GM21367 (cell line): ENCODE measurements around the gene SLC2A4RG.

Experiments used
- ATAC-seq: cut with Tn5 transposase; IDR thresholded peaks from one replicate; pipeline ENCODE4 v1.9.1; 2021; ENCODE audit not compliant: unreplicated experiment

Gene SLC2A4RG, protein sequence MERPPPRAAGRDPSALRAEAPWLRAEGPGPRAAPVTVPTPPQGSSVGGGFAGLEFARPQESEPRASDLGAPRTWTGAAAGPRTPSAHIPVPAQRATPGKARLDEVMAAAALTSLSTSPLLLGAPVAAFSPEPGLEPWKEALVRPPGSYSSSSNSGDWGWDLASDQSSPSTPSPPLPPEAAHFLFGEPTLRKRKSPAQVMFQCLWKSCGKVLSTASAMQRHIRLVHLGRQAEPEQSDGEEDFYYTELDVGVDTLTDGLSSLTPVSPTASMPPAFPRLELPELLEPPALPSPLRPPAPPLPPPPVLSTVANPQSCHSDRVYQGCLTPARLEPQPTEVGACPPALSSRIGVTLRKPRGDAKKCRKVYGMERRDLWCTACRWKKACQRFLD

DNA sequence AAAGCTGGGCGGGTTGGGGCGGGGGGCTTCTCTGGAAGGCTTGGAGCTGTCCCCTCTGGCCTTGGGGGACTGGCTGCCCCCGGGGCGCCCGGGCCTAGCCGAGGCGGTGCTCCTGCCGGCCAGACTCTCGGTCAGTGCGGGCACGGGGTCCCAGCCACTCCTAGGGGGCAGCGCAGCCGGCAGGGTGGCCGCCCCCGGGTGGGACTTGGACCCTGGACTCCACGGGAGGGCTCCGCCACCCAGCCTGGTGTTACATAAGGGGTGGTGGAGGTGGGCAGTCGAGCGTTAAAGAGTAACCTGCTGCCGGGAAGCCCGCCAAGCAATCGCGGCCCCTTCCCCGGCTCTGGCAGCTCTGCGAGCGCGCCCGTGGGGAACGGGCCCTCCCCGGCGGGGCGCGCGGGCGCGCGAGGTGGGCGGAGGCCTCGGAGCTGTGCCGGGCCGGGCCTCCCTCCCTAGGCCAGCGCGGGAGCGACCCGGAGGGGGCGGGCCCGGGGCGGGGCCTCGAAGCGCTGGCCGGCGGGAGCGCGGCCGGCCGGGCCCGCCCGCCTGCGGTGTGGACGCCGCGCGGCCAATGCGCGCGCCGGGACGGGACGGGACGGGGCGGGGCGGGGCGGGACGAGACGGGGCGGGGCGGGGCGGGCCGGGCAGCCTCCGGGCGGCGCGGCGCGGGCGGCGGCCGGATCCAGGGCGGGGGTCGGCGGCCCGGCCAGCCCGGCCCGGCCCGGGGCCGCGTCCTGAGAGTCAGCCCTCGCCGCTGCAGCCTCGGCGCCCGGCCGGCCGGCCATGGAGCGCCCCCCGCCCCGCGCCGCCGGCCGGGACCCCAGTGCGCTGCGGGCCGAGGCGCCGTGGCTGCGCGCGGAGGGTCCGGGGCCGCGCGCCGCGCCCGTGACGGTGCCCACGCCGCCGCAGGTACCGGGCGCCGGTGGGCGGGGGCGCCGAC lies at the start of gene SLC2A4RG:
TSS of gene SLC2A4RG (plus strand) at position 647 of the 940 bp plus-strand sequence. CDS start at position 784, 137 bp downstream.
- ATAC-seq, result peak; percentile 34

DNA sequence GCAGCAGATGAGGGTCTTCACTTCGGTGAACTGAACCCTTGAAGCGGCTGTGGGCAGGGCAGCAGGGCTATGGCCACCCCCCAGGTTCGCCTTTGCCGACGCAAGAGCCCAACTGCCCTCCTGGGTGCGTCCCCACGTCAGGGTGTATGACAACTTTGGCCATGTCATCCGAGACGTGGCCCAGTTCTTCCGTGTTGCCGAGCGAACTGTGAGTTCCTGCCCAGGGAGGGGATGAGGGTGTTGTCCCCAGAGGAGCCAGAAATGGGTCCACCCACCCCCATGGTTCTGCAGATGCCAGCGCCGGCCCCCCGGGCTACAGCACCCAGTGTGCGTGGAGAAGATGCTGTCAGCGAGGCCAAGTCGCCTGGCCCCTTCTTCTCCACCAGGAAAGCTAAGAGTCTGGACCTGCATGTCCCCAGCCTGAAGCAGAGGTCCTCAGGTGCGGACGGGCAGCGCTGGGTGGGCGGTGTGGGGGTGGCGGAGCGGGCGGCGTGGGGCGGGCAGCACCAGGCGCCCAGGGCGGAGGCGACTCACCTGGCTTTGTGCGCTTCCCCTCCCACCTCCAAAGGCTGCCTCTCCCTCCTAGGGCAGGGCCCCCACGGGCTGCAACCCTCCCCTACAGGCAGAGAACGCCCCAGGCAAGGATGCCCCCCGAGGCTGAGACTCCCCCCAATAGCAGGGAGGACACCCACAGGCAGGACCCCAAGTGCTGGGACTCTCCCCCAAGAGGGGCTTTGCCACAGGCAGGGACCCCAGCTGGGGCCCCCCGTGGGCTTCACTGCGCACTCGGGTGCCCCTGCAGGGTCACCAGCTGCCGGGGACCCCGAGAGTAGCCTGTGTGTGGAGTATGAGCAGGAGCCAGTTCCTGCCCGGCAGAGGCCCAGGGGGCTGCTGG lies 49.3 kb upstream of the SLC2A4RG start:
- no peak for ATAC-seq

- no peak for ATAC-seq
Measured at GRCh38 chr20:63690898-63691710, 48.5 kb upstream of the SLC2A4RG start.

DNA sequence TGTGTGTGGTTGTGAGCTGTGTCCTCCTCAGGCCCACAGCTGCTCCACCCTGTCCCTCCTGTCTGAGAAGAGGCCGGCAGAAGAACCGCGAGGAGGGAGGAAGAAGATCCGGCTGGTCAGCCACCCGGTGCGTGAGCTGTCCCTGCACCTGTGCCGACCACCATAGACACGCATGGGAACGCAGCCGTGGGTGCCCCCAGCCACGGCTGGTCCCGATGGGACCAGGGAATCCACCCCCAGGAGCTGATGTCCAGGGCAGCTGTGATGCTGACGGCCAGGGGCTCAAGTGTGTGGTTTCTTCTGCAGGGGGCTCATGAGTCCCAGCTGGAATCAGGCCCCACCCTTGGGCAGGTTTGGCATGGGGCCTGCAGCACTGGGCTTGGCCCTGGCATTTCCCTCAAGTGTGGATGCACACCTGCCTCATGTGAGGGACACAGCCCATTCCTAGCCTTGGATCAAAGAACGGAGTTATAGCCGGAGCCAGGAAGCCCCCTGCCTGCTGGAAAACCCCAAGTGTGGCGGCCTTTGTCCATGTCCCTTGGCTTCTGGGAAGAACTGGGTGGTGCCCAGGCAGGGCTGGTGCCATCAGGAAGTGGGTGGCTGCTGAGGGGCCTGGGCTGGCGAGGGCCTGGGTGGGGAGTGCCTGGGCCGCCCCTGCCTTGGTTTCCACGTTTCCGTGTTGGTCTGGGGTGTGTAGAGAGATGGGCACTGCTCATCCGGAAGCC lies 47.7 kb upstream of the SLC2A4RG start:
- ATAC-seq, result no peak

DNA sequence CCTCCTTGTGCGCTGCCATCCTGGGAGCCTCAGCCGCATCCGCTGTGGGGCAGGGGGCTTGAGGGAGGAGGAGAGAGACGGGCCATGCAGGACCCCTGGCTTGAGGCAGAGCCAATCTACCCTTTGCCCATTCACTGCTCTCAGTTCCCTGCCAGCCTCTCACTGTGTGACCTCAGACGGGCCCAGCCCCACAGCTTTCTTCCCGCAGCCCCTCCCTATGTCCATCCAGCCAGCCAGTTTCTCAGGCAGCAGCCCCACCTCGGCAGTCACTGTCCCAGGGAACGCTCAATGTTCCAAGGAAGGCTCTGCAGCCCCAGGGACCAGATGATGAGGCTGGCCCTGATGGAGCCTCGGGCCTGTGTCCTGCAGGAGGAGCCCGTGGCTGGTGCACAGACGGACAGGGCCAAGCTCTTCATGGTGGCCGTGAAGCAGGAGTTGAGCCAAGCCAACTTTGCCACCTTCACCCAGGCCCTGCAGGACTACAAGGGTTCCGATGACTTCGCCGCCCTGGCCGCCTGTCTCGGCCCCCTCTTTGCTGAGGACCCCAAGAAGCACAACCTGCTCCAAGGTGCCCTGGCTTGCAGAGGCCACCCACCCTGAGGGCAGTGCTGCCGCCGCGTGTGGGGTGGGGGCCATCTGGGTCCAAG lies 47.0 kb upstream of the SLC2A4RG start:
- ATAC-seq, result no peak

- ATAC-seq, result no peak
Measured at GRCh38 chr20:63693083-63693732, 46.4 kb upstream of the SLC2A4RG start.

- no peak for ATAC-seq
Measured at GRCh38 chr20:63693733-63694583, 45.6 kb upstream of the SLC2A4RG start.

GRCh38 chr20:63694584-63695423 lies 44.8 kb upstream of the SLC2A4RG start:
- no peak for ATAC-seq

GRCh38 chr20:63695424-63696305 lies 43.9 kb upstream of the SLC2A4RG start:
- ATAC-seq, result no peak

DNA sequence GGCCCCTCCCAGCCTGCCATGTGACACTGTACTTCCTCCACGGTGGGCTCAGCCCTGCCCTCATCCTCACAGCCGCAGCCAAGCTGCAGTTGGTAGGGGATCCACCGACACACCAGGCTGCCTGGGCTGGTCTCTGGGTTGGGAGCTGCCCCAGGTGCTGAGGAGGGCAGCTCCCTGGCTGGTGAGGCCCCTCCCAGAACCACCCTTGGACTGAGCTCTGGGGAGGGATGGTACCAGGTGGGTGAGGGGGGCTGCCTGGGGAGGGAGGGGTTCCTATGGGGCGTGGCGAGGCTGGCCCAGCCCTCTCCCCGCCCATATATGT lies 43.3 kb upstream of the SLC2A4RG start:
- ATAC-seq, result no peak

GRCh38 chr20:63696628-63697356 lies 42.8 kb upstream of the SLC2A4RG start, which contains the start of gene TNFRSF6B:
TSS of gene TNFRSF6B (plus strand) at chr20:63696652. CDS start at chr20:63696768, 116 bp downstream.
- ATAC-seq, result no peak

DNA sequence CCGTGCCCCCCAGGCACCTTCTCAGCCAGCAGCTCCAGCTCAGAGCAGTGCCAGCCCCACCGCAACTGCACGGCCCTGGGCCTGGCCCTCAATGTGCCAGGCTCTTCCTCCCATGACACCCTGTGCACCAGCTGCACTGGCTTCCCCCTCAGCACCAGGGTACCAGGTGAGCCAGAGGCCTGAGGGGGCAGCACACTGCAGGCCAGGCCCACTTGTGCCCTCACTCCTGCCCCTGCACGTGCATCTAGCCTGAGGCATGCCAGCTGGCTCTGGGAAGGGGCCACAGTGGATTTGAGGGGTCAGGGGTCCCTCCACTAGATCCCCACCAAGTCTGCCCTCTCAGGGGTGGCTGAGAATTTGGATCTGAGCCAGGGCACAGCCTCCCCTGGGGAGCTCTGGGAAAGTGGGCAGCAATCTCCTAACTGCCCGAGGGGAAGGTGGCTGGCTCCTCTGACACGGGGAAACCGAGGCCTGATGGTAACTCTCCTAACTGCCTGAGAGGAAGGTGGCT lies 42.2 kb upstream of the SLC2A4RG start:
- ATAC-seq, result no peak

DNA sequence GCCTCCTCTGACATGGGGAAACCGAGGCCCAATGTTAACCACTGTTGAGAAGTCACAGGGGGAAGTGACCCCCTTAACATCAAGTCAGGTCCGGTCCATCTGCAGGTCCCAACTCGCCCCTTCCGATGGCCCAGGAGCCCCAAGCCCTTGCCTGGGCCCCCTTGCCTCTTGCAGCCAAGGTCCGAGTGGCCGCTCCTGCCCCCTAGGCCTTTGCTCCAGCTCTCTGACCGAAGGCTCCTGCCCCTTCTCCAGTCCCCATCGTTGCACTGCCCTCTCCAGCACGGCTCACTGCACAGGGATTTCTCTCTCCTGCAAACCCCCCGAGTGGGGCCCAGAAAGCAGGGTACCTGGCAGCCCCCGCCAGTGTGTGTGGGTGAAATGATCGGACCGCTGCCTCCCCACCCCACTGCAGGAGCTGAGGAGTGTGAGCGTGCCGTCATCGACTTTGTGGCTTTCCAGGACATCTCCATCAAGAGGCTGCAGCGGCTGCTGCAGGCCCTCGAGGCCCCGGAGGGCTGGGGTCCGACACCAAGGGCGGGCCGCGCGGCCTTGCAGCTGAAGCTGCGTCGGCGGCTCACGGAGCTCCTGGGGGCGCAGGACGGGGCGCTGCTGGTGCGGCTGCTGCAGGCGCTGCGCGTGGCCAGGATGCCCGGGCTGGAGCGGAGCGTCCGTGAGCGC lies 41.6 kb upstream of the SLC2A4RG start:
- no peak for ATAC-seq
